H1 (cell line): ENCODE data around the gene PPP2R3A. TPM values are rescaled to one million over a fixed set of nuclear protein-coding genes. Genes with fewer than 3 reads are reported as not detected.

Experiments
- CTCF ChIA-PET: fragments of 300-600 bp; sonication (Branson Sonifier 250); formaldehyde crosslinking; loops from one replicate; lab custom pipeline; 2021; ENCODE audit not compliant: partially characterized antibody; lab: Charles Lee
- POLR2A ChIA-PET: fragments of 300-600 bp; sonication (Branson Sonifier 250); formaldehyde crosslinking; loops from one replicate; lab custom pipeline; 2021; ENCODE audit warnings: inconsistent platforms; ENCODE audit not compliant: partially characterized antibody; lab: Charles Lee
- DNase-seq, 2 experiments: peaks; one replicate each; pipeline versions ENCODE4 v3.0.0 to v3.0.0-alpha.2; 2010 to 2022; ENCODE audit warnings: low spot score in 2 of 2, low read depth in 1 of 2, mixed read lengths in 1 of 2
- FAIRE-seq: peaks from 2 replicates; lab custom pipeline; 2011; peaks lifted over from hg19 to GRCh38; lab: Jason Lieb, UNC
- H2AFZ ChIP-seq: 2 replicates; pipeline ENCODE4 v1.8.1; 2012; ENCODE audit warnings: low read length, inconsistent platforms
- H2AK5ac ChIP-seq: 2 replicates; pipeline ENCODE4 v1.6.1; 2013; ENCODE audit warnings: low read depth, low read length
- H2BK120ac ChIP-seq: replicated peaks from 2 replicates; pipeline ENCODE3; 2013; ENCODE audit warnings: low read depth, low read length, inconsistent platforms
- H2BK12ac ChIP-seq: 2 replicates; pipeline ENCODE4 v1.6.1; 2013; ENCODE audit warnings: low read depth, low read length
- H2BK15ac ChIP-seq: 2 replicates; pipeline ENCODE4 v1.6.1; 2013; ENCODE audit warnings: low read length
- H2BK20ac ChIP-seq: 2 replicates; pipeline ENCODE4 v1.6.1; 2013; ENCODE audit warnings: low read length
- H2BK5ac ChIP-seq: 2 replicates; pipeline ENCODE4 v1.6.1; 2013; ENCODE audit warnings: low read depth, low read length
- H3K14ac ChIP-seq: 2 replicates; pipeline ENCODE4 v1.6.1; 2013; ENCODE audit warnings: inconsistent platforms; ENCODE audit not compliant: insufficient read length
- H3K18ac ChIP-seq: 2 replicates; pipeline ENCODE4 v1.6.1; 2013; ENCODE audit warnings: low read length; ENCODE audit errors: extremely low read depth
- H3K23ac ChIP-seq: 2 replicates; pipeline ENCODE4 v1.6.1; 2013; ENCODE audit warnings: inconsistent platforms; ENCODE audit not compliant: insufficient read length
- H3K23me2 ChIP-seq: 2 replicates; pipeline ENCODE4 v1.6.1; 2013; ENCODE audit warnings: low read depth, low read length
- H3K27ac ChIP-seq: 2 replicates; pipeline ENCODE4 v1.6.1; 2011; ENCODE audit warnings: low read depth, low read length, inconsistent platforms
- H3K27me3 ChIP-seq, 4 experiments: replicated peaks in 1 of 4; 1 replicate in 1 of 4; 2 replicates in 3 of 4; pipeline versions ENCODE4 v1.6.1 to v1.8.1; 2011 to 2013; ENCODE audit warnings: low read length in 3 of 4, mild to moderate bottlenecking in 3 of 4, inconsistent platforms in 2 of 4, mixed read lengths in 2 of 4, moderate library complexity in 1 of 4; ENCODE audit not compliant: control insufficient read depth in 3 of 4, insufficient read depth in 3 of 4; ENCODE audit errors: extremely low read depth in 1 of 4
- H3K36me3 ChIP-seq, 4 experiments: 2 replicates each; pipeline versions ENCODE4 v1.6.1 to v1.8.1; 2011 to 2013; ENCODE audit warnings: mild to moderate bottlenecking in 4 of 4, low read length in 3 of 4, moderate library complexity in 2 of 4, control low read depth in 1 of 4, inconsistent platforms in 1 of 4; ENCODE audit not compliant: insufficient read depth in 4 of 4, control insufficient read depth in 2 of 4
- H3K4ac ChIP-seq: replicated peaks from 2 replicates; pipeline ENCODE3; 2013; ENCODE audit warnings: low read length, low read depth, mixed read lengths, inconsistent platforms; ENCODE audit not compliant: insufficient read length
- H3K4me1 ChIP-seq, 4 experiments: replicated peaks in 1 of 4; 1 replicate in 1 of 4; 2 replicates in 3 of 4; pipeline versions ENCODE4 v1.6.1 to v1.8.1; 2011 to 2013; ENCODE audit warnings: low read length in 3 of 4, inconsistent platforms in 2 of 4, mixed read lengths in 1 of 4; ENCODE audit not compliant: insufficient read depth in 4 of 4, control insufficient read depth in 3 of 4
- H3K4me2 ChIP-seq, 2 experiments: 2 replicates each; pipeline versions ENCODE4 v1.6.1 to v1.8.1; 2011 to 2013; ENCODE audit warnings: low read depth in 2 of 2, low read length in 2 of 2, control low read depth in 1 of 2, inconsistent platforms in 1 of 2, mild to moderate bottlenecking in 1 of 2; ENCODE audit not compliant: insufficient read depth in 1 of 2
- H3K4me3 ChIP-seq, 4 experiments: fragments of 200-600, 300-600 bp in 1 of 4; sonication (generic), shearing (Covaris generic), sonication (Bioruptor Twin) in 1 of 4; 2 replicates each; pipeline versions ENCODE4 v1.5.1 to v1.8.1; 2011 to 2016; ENCODE audit warnings: low read length in 4 of 4, low read depth in 3 of 4, control low read depth in 2 of 4, inconsistent platforms in 2 of 4, mild to moderate bottlenecking in 2 of 4, mixed read lengths in 1 of 4, moderate library complexity in 1 of 4; ENCODE audit not compliant: insufficient read depth in 2 of 4; ENCODE audit errors: extremely low read depth in 1 of 4
- H3K56ac ChIP-seq: replicated peaks from 2 replicates; pipeline ENCODE3; 2013; ENCODE audit warnings: low read depth, mild to moderate bottlenecking, mixed read lengths, low read length, inconsistent platforms; ENCODE audit not compliant: insufficient read length
- H3K79me1 ChIP-seq: 2 replicates; pipeline ENCODE4 v1.6.1; 2013; ENCODE audit warnings: low read depth, low read length, control low read depth
- H3K79me2 ChIP-seq, 2 experiments: 2 replicates each; pipeline versions ENCODE4 v1.6.1 to v1.8.1; 2012 to 2013; ENCODE audit warnings: low read length in 2 of 2, mild to moderate bottlenecking in 2 of 2, inconsistent platforms in 1 of 2; ENCODE audit not compliant: insufficient read depth in 2 of 2, control insufficient read depth in 1 of 2
- H3K9ac ChIP-seq, 4 experiments: replicated peaks in 1 of 4; 1 replicate in 1 of 4; 2 replicates in 3 of 4; pipeline versions ENCODE4 v1.6.1 to v1.8.1; 2011 to 2013; ENCODE audit warnings: low read depth in 3 of 4, low read length in 3 of 4, control low read depth in 2 of 4, mild to moderate bottlenecking in 2 of 4, moderate library complexity in 2 of 4, inconsistent platforms in 1 of 4; ENCODE audit errors: extremely low read depth in 1 of 4
- H3K9me3 ChIP-seq, 2 experiments: 2 replicates each; pipeline versions ENCODE4 v1.6.1 to v1.8.1; 2012 to 2013; ENCODE audit warnings: mild to moderate bottlenecking in 2 of 2, moderate library complexity in 2 of 2, control low read depth in 1 of 2, inconsistent platforms in 1 of 2, low read depth in 1 of 2, low read length in 1 of 2, mixed read lengths in 1 of 2; ENCODE audit not compliant: insufficient read depth in 2 of 2
- H4K20me1 ChIP-seq, 2 experiments: replicated peaks in 1 of 2; 2 replicates each; pipeline versions ENCODE3 to v1.8.1; 2011 to 2013; ENCODE audit warnings: inconsistent platforms in 2 of 2, low read length in 2 of 2, mild to moderate bottlenecking in 1 of 2; ENCODE audit not compliant: insufficient read depth in 2 of 2, control insufficient read depth in 1 of 2
- H4K5ac ChIP-seq: 2 replicates; pipeline ENCODE4 v1.6.1; 2013; ENCODE audit warnings: low read length, low read depth, mixed read lengths, inconsistent platforms; ENCODE audit not compliant: insufficient read length
- H4K8ac ChIP-seq: 2 replicates; pipeline ENCODE4 v1.8.0; 2013; ENCODE audit warnings: mild to moderate bottlenecking, moderate library complexity, low read length, inconsistent platforms; ENCODE audit not compliant: insufficient read depth; ENCODE audit errors: extremely low read depth
- H4K91ac ChIP-seq: replicated peaks from 2 replicates; pipeline ENCODE3; 2013; ENCODE audit warnings: low read length, mixed read lengths, inconsistent platforms; ENCODE audit not compliant: insufficient read length
- CEBPB ChIP-seq: IDR thresholded peaks from 2 replicates; pipeline ENCODE4 v1.6.1; 2012; ENCODE audit warnings: low read depth, low read length
- JUND ChIP-seq: IDR thresholded peaks from 2 replicates; pipeline ENCODE4 v1.6.1; 2011; ENCODE audit warnings: mild to moderate bottlenecking, improper control_type of control experiment, low read length
- KDM1A ChIP-seq: fragments of 200-600, 300-600 bp; sonication (generic); IDR thresholded peaks from 2 replicates; pipeline ENCODE4 v1.7.1; 2016; ENCODE audit warnings: mild to moderate bottlenecking, low read length, borderline replicate concordance
- NANOG ChIP-seq: IDR thresholded peaks from 2 replicates; pipeline ENCODE4 v1.6.1; 2011; ENCODE audit warnings: low read length, low read depth, mild to moderate bottlenecking, inconsistent platforms; ENCODE audit not compliant: insufficient read depth, poor library complexity, severe bottlenecking
- POLR2A ChIP-seq, 2 experiments: IDR thresholded peaks; 1 replicate in 1 of 2; 2 replicates in 1 of 2; pipeline ENCODE4 v1.6.1; 2011; ENCODE audit warnings: low read depth in 2 of 2, low read length in 2 of 2, mild to moderate bottlenecking in 2 of 2; ENCODE audit errors: control extremely low read depth in 1 of 2
- SP1 ChIP-seq: IDR thresholded peaks from 2 replicates; pipeline ENCODE4 v1.6.1; 2011; ENCODE audit warnings: low read depth, low read length
- SP2 ChIP-seq: IDR thresholded peaks from 2 replicates; pipeline ENCODE4 v1.6.1; 2012; ENCODE audit warnings: mild to moderate bottlenecking, low read length, inconsistent platforms
- TAF1 ChIP-seq: IDR thresholded peaks from 2 replicates; pipeline ENCODE4 v1.6.1; 2011; ENCODE audit warnings: mild to moderate bottlenecking, low read depth, low read length
- TAF7 ChIP-seq: optimal IDR thresholded peaks from 2 replicates; pipeline ENCODE3; 2011; ENCODE audit warnings: low read depth, mild to moderate bottlenecking, inconsistent platforms, low read length, moderate library complexity, borderline replicate concordance
- WGBS, 2 experiments: shearing (Covaris generic) in 1 of 2; methylation state at CpG; one replicate each; pipeline versions ENCODE4 v1.1.6 to v1.1.7; 2013 to 2015; ENCODE audit warnings: low lambda C conversion rate in 2 of 2, mixed read lengths in 2 of 2, inconsistent platforms in 1 of 2, low coverage in 1 of 2, missing lambda C conversion rate in 1 of 2; ENCODE audit not compliant: insufficient replicate concordance in 2 of 2, insufficient coverage in 1 of 2, insufficient read length in 1 of 2; ENCODE audit errors: extremely low coverage in 1 of 2, missing lambda C conversion rate in 1 of 2; 5-methylcytosine and 5-hydroxymethylcytosine counted together
- polyA plus RNA-seq, 7 experiments: library from polyadenylated mRNA; depleted of rRNA in 3 of 7; stranded (reverse) in 5 of 7; unstranded in 2 of 7; fragments of >200 nt in 5 of 7; fragments of 200-250 nt in 2 of 7; gene quantifications; 1 replicate in 5 of 7; 2 replicates in 1 of 7; 4 replicates in 1 of 7; pipeline versions ENCODE4 v1.2.1 to v1.2.3, GENCODE V29; 2011 to 2013; ENCODE audit warnings: missing spikeins in 2 of 7, mixed read lengths in 2 of 7
- total RNA-seq: library from RNA; stranded (reverse); fragmentation: NEBNext Ultra II Directional; extraction: Animal tissue kit (Norgen Biotek cat#: 25700); gene quantifications from 2 replicates; pipeline ENCODE4 v1.2.1, GENCODE V29; 2021

Gene PPP2R3A
- total and polyA plus RNA-seq, 2 of the 8 experiments (the other 6 are each of a cell fraction or from before 2014, with no cell fraction given) = 4.1 to 15.2 TPM

GRCh38 chr3:136021803-136022202, 56.3 kb downstream of the PPP2R3A start:
- Histone ChIP-seq H2BK5ac (no peak overlapping the region), H4K20me1 (no peaks in the 10 kb centered on the region), H2BK120ac (no peak overlapping the region), H4K91ac (no peak overlapping the region), H3K18ac (no peak overlapping the region), H3K23me2 (no peaks in the 10 kb centered on the region), H3K27me3 (no peaks in the 10 kb centered on the region), H2AK5ac (no peak overlapping the region), H3K9ac (no peak overlapping the region), H3K79me2 (no peaks in the 10 kb centered on the region; a peak in 2 of 4 replicates), H3K79me1 (no peaks in the 10 kb centered on the region), H2AFZ (no peak overlapping the region), H3K27ac (no peak overlapping the region), H3K4ac (no peak overlapping the region), H2BK12ac (no peak overlapping the region), H3K56ac (no peak overlapping the region), H3K4me3 (no peak overlapping the region), H4K5ac (no peak overlapping the region), H2BK15ac (no peak overlapping the region), H3K36me3 (no peaks in the 10 kb centered on the region; a peak in 1 of 8 replicates), H4K8ac (no peak overlapping the region), H3K9me3 (no peaks in the 10 kb centered on the region), H3K4me1 (no peaks in the 10 kb centered on the region), H3K14ac (no peak overlapping the region), H3K4me2 (no peak overlapping the region), H3K23ac (no peak overlapping the region), H2BK20ac (no peak overlapping the region)
- ChIA-PET POLR2A (no interaction called here), CTCF (interaction anchor here (1.4 to 2.1 kb wide), 2 partner anchors 21 to 116 kb away, joined by 3 to 8 read pairs; no protein-coding TSS in a partner anchor)
- no peak for DNase-seq
- WGBS, 2 experiments = 88% methylated on average over 1 of the region's 1 CpG; no CpG with 5 or more reads in 1 of the 2 experiments
- no peak for TF ChIP-seq TAF1
- no peak for TF ChIP-seq TAF7
- TF ChIP-seq SP2 = no peak
- TF ChIP-seq SP1 = no peak
- TF ChIP-seq NANOG = no peak
- no peak for TF ChIP-seq JUND
- no peak for TF ChIP-seq KDM1A
- TF ChIP-seq CEBPB = no peak
- TF ChIP-seq POLR2A (IDR thresholded peaks at IDR 0.05; ENCODE audit: control extremely low read depth in 1 of 2, low read depth in 2 of 2, low read length in 2 of 2) = no peak
- FAIRE-seq = no peak
